Activated naive CD8-positive, alpha-beta T cell treated with anti-CD3 and anti-CD28 coated beads, Interleukin-2, amount 10 ng/mL, durations not matched to agents 7 days and 5 days (primary cell): ENCODE results near the gene SNAPC2. TPM values are rescaled to one million over a fixed set of nuclear protein-coding genes. Genes with fewer than 3 reads are reported as not detected.

Experiments used
- ATAC-seq: fragments of 150-1000 bp; cut with Tn5 transposase; one replicate; pipeline ENCODE4 v1.10.0; 2021; ENCODE audit warnings: low read depth, moderate library complexity
- POLR2A ChIA-PET: fragments of 350-600 bp; sonication (Branson Sonifier 250); formaldehyde crosslinking; loops from one replicate; lab custom pipeline; 2021; ENCODE audit warnings: antibody characterized with exemption; lab: Charles Lee
- DNase-seq: peaks from one replicate; pipeline ENCODE4 v3.0.0; 2021
- H3K27ac Mint-ChIP-seq: one replicate; pipeline ENCODE4 v1.8.0; 2022; ENCODE audit warnings: mild to moderate bottlenecking, mixed read lengths
- H3K27me3 Mint-ChIP-seq: one replicate; pipeline ENCODE4 v1.8.0; 2022; ENCODE audit warnings: mild to moderate bottlenecking, moderate library complexity, mixed read lengths
- H3K36me3 Mint-ChIP-seq: one replicate; pipeline ENCODE4 v1.8.0; 2021; ENCODE audit warnings: mild to moderate bottlenecking, mixed read lengths
- H3K4me1 Mint-ChIP-seq: one replicate; pipeline ENCODE4 v1.8.0; 2021; ENCODE audit warnings: mixed read lengths
- H3K4me3 Mint-ChIP-seq: one replicate; pipeline ENCODE4 v1.8.0; 2022; ENCODE audit warnings: mild to moderate bottlenecking, moderate library complexity, mixed read lengths
- H3K9me3 Mint-ChIP-seq: one replicate; pipeline ENCODE4 v1.8.0; 2021; ENCODE audit warnings: mixed read lengths
- total RNA-seq, 2 experiments: library from RNA; stranded (reverse); gene quantifications; one replicate each; pipeline ENCODE4 v1.2.3, GENCODE V29; 2021

Gene SNAPC2
- total RNA-seq, 2 experiments from 2014 or later: 18.3 to 20.7 TPM

DNA sequence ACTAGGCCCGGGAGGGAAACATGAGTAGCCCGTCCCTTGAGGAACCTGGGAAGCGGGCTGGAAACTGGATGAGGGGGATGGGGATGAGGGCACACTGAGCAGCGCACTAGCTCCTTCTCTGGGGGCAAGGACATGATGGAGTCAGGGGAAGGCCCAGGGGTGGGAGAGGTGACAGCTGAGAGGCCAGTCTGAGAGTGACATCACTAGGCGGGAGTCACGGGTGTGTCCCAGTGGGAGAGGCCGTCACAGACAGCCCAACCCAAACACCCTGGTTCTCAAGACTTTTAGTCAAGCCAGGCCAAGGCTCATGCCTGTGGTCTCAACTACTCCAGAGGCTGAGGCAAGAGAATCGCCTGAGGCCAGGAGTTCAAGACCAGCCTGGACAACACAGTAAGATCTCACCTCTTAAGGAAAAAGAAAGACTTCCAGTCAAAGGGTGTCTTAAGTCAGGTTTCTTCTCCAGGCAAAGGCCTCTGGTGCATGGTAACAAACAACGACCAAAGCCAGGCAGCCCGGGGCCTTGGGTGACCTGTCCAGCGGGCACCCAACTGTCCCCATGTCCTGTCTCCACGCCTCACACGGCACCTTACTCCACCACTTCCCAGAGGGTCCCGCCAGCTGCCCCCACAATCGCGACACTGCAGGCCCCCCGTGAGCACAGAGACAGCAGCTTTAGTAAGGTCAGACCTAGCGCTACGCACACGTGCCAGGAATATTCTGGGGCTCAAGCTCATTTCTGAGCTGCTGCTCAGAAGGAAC is 48.8 kb downstream of the SNAPC2 start:
- Mint-ChIP-seq H3K4me1 (peaks cover 9% of the 10 kb centered on the region), H3K27me3 (no peaks in the 10 kb centered on the region), H3K27ac (peak overlapping the region; percentile 3), H3K9me3 (no peaks in the 10 kb centered on the region), H3K4me3 (no peak overlapping the region), H3K36me3 (peaks cover 12% of the 10 kb centered on the region)
- no peak for ATAC-seq
- POLR2A ChIA-PET: no interaction called here
- DNase-seq: no peak

- H3K4me1 Mint-ChIP-seq: peaks cover 9% of the 10 kb centered on the region
- no peak overlapping the region for H3K4me3 Mint-ChIP-seq
- peaks cover 14% of the 10 kb centered on the region for H3K36me3 Mint-ChIP-seq
- POLR2A ChIA-PET: no interaction called here
- H3K9me3 Mint-ChIP-seq: no peaks in the 10 kb centered on the region
- no peaks in the 10 kb centered on the region for H3K27me3 Mint-ChIP-seq
- no peak overlapping the region for H3K27ac Mint-ChIP-seq
- DNase-seq (no peak), ATAC-seq (no peak)
Observed at GRCh38 chr19:7969555-7969939, 49.4 kb downstream of the SNAPC2 start.

DNA sequence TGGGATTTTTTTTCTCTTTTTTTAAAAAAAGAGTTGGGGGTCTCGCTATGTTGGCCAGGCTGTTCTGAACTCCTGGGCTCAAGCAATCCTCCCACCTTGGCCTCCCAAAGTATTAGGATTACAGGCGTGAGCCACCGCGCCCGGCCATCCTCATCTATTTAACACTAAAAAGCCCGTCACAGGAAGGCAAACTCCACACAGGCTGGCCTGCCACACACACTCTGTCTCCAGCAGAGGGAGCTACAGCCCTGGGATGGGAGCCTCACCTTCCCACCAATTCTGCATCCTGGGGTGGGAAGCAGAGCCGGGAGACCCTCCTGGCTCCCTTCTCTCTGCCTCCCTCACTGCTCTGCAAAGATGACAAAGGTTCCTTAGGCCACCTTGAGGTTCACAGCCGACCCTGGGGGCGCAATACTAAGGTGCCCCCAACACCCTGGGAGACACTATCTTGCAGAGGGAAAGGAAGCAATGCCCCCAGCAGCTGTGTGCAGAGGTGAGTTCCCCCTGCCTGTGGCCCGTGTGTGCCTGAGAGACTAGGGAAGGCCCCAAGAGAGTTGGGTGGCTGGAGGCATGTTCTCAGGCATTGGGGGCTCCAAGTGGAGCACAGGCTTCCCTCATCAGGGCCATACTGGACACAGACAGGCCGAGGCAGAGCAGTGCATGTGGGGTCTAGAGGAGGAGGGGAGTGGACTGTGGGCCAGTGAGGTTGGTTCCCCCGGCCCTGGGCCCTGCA is 50.7 kb downstream of the SNAPC2 start:
- POLR2A ChIA-PET: no interaction called here
- Mint-ChIP-seq H3K4me3 (no peak overlapping the region), H3K27me3 (no peaks in the 10 kb centered on the region), H3K36me3 (peaks cover 14% of the 10 kb centered on the region), H3K27ac (no peak overlapping the region), H3K4me1 (peaks cover 7% of the 10 kb centered on the region), H3K9me3 (no peaks in the 10 kb centered on the region)
- DNase-seq (no peak), ATAC-seq (no peak)

DNA sequence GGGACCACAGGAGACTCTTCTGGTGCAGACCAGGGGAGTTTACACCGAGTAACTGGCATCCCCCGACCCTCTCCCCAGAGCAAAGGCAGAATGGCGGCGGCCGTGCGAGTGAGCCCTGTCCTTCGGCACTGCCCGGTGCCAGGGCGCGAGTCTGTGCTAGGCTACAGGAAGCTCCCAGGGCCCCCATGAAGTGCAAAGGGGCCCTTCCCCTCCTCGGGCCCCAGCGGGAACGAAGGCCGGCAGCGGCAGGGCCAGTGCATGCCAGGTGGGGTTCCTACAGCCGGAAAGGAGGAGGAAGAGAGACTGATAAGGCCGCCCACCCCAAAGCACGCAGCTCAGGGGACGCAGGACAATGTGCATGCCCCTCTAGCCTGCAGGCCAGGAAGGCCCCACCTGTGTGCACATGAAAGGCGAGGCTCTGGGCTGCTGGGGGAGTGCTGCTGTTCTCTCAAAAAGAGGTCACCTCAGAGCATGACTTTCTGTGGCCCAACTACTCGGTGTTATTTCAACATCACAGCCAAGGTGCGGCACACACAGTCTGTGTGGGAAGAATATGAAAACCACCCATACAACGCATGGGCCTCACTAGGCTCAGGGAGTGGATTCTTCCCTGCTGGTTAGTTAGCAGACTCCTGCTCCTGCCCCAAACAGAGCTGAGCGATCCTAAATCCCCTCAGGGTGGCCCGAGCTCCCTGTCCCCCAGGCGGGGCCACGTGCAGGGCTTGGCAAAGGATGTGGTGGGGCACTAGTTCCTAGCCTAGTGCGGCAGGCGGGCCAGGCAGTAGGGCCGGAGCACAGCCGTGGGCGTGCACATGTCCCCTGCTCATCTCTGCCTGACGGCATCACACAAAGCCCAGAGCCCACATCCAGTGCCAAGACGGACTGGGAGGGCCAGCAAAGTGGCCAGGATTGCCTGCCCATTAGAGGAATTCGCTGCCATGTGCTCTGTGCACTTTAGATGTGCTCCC is 51.7 kb downstream of the SNAPC2 start:
- no peak overlapping the region for H3K27ac Mint-ChIP-seq
- H3K36me3 Mint-ChIP-seq: peaks cover 11% of the 10 kb centered on the region
- no peak for DNase-seq
- H3K4me1 Mint-ChIP-seq: peaks cover 2% of the 10 kb centered on the region
- no peak for ATAC-seq
- H3K27me3 Mint-ChIP-seq: no peaks in the 10 kb centered on the region
- H3K9me3 Mint-ChIP-seq: no peaks in the 10 kb centered on the region
- POLR2A ChIA-PET: no interaction called here
- H3K4me3 Mint-ChIP-seq: no peak overlapping the region

Other genes starting within 250 kb of the SNAPC2 start
- gene MCEMP1, start 243.2 kb upstream of the SNAPC2 start, total RNA-seq: not detected
- 10 to 100 TPM; 74.4 to 79.8 TPM for gene TRAPPC5, start 239.5 kb upstream of the SNAPC2 start, total RNA-seq
- under 1 TPM; 0.19 to 0.26 TPM for gene FCER2, start 218.2 kb upstream of the SNAPC2 start, total RNA-seq
- not detected for gene CLEC4G, start 188.2 kb upstream of the SNAPC2 start, total RNA-seq
- under 1 TPM; 0.19 to 0.62 TPM for gene CD209, start 172.8 kb upstream of the SNAPC2 start, total RNA-seq
- not detected for gene CLEC4M, start 157.1 kb upstream of the SNAPC2 start, total RNA-seq
- gene EVI5L, start 90.1 kb upstream of the SNAPC2 start, total RNA-seq: 10 to 100 TPM in 1 of 2 experiments, 1 to 10 TPM in 1; 9.6 to 10.4 TPM
- under 1 TPM; 0.40 to 0.78 TPM for gene PRR36, start 45.9 kb upstream of the SNAPC2 start, total RNA-seq
- gene LRRC8E, start 31.8 kb upstream of the SNAPC2 start, total RNA-seq: not detected
- gene MAP2K7, start 16.5 kb upstream of the SNAPC2 start, total RNA-seq: 10 to 100 TPM; 46.8 to 46.9 TPM
- gene TGFBR3L, start 5.5 kb upstream of the SNAPC2 start, total RNA-seq: 1 to 10 TPM; 2.2 to 3.6 TPM
- not detected for gene CTXN1, start 5.8 kb downstream of the SNAPC2 start, total RNA-seq
- gene TIMM44, start 23.3 kb downstream of the SNAPC2 start, total RNA-seq: 10 to 100 TPM; 66.6 to 67.8 TPM
- 10 to 100 TPM; 90.9 to 91.5 TPM for gene ELAVL1, start 85.3 kb downstream of the SNAPC2 start, total RNA-seq
- gene CCL25, start 132.4 kb downstream of the SNAPC2 start, total RNA-seq: 10 to 100 TPM; 15.9 to 19.0 TPM
- under 1 TPM; 0.03 to 0.50 TPM for gene FBN3, start 229.3 kb downstream of the SNAPC2 start, total RNA-seq